ACHN (cell line): ENCODE measurements around the gene PALM.
"Not testable (repeated sequence)": the region's sequence is repeated elsewhere in the genome, so short reads cannot be mapped to it uniquely, and the experiment has no call there.

Source experiments
- DNase-seq: peaks from one replicate; pipeline ENCODE4 v3.0.0-alpha.2; 2015
- in situ Hi-C: cut with HindIII; loops from 2 replicates; pipeline ENCODE4 v1.10.0; 2017; ENCODE audit warnings: low sequenced_read_pairs, low pct_ligation_motif_present, low pct_unique_long_range_greater_than_20kb

The PALM gene

GRCh38 chr19:699885-700284 lies 8.8 kb upstream of the PALM start:
- in situ Hi-C loops, DNase-seq: not testable (repeated sequence)

- DNase-seq, in situ Hi-C loops: not testable (repeated sequence)
Measured at GRCh38 chr19:702847-703246, 5.9 kb upstream of the PALM start.

GRCh38 chr19:703329-703650 lies 5.4 kb upstream of the PALM start:
- DNase-seq: no peak
- in situ Hi-C loops: no loop called here

- no peak for DNase-seq
- in situ Hi-C loops: no loop called here
Measured at GRCh38 chr19:703651-704446, 4.9 kb upstream of the PALM start.

- DNase-seq: no peak
- in situ Hi-C loops: no loop called here
Measured at GRCh38 chr19:704447-704741, 4.3 kb upstream of the PALM start.

GRCh38 chr19:709196-709964 lies 645 bp downstream of the PALM start:
- no peak for DNase-seq
- in situ Hi-C loops: no loop called here

GRCh38 chr19:709965-710571 lies 1.3 kb downstream of the PALM start:
- no peak for DNase-seq
- in situ Hi-C loops: no loop called here

GRCh38 chr19:710767-711166 lies 2.0 kb downstream of the PALM start:
- in situ Hi-C loops: no loop called here
- DNase-seq: no peak

GRCh38 chr19:711254-711653 lies 2.5 kb downstream of the PALM start:
- in situ Hi-C loops: no loop called here
- no peak for DNase-seq

- in situ Hi-C loops: no loop called here
Measured at GRCh38 chr19:715347-715746, 6.6 kb downstream of the PALM start.

GRCh38 chr19:718251-718951 lies 9.7 kb downstream of the PALM start:
- no peak for DNase-seq
- in situ Hi-C loops: no loop called here

More at GRCh38 chr19:715347-715746, 6.6 kb downstream of the PALM start:
- no peak for DNase-seq

- no peak for DNase-seq
- in situ Hi-C loops: no loop called here
Measured at GRCh38 chr19:718991-719512, 10.3 kb downstream of the PALM start.

GRCh38 chr19:719636-720344 lies 11.1 kb downstream of the PALM start:
- no peak for DNase-seq
- in situ Hi-C loops: no loop called here

- in situ Hi-C loops: no loop called here
- no peak for DNase-seq
Measured at GRCh38 chr19:720345-721160, 11.8 kb downstream of the PALM start.

- in situ Hi-C loops: no loop called here
- DNase-seq: no peak
Measured at GRCh38 chr19:722553-723101, 13.9 kb downstream of the PALM start.

GRCh38 chr19:723247-723646 lies 14.5 kb downstream of the PALM start:
- in situ Hi-C loops: no loop called here
- DNase-seq: no peak

- in situ Hi-C loops: no loop called here
- DNase-seq: no peak
Measured at GRCh38 chr19:723714-724113, 15.0 kb downstream of the PALM start.
